ENCODE results near the gene PRR16.

Gene PRR16

DNA sequence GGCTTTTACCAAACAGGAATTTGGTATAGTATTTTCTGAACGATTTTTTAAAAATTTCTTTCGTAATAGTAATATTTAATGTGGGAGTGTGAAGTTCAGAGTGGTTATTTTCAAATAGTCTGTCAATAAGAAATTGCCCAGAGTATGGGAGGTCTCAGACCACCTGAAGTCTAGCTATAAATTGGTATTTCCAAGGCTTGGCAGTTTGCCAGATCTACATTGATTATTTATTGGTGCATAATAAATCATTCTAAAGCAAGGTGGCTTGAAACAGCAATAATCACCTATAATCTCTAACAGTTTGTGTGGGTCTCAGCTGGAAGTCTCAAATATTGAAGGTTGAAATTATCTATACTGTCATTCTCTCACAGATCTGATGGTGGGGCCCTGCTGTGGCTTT lies 118.5 kb downstream of the PRR16 start:
- TF ChIP-seq, protein P1, sequence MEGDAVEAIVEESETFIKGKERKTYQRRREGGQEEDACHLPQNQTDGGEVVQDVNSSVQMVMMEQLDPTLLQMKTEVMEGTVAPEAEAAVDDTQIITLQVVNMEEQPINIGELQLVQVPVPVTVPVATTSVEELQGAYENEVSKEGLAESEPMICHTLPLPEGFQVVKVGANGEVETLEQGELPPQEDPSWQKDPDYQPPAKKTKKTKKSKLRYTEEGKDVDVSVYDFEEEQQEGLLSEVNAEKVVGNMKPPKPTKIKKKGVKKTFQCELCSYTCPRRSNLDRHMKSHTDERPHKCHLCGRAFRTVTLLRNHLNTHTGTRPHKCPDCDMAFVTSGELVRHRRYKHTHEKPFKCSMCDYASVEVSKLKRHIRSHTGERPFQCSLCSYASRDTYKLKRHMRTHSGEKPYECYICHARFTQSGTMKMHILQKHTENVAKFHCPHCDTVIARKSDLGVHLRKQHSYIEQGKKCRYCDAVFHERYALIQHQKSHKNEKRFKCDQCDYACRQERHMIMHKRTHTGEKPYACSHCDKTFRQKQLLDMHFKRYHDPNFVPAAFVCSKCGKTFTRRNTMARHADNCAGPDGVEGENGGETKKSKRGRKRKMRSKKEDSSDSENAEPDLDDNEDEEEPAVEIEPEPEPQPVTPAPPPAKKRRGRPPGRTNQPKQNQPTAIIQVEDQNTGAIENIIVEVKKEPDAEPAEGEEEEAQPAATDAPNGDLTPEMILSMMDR (IDR thresholded peaks at IDR 0.05; ENCODE audit: borderline replicate concordance, insufficient read depth, low read depth, low read length) = no peak
- no peak overlapping the region for H3K4me3 ChIP-seq (ENCODE audit: low read depth, low read length)

DNA sequence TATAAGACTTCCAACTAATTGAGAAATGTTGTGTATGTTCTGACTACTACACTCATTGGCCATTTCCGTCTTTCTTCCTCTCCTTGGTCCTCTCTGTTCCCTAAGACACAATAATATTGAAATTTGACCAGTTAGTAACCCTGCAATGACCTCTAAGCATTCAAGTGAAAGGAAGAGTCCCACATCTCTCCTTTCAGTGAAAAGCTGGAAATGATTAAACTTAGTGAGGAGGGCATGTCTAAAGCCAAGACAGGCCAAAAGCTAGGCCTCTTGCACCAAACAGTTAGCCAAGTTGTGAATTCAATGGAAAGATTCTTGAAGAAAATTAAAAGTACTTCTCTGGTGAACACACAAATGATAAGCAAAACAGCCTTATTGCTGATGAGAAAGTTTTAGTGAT lies 122.5 kb downstream of the PRR16 start:
- TF ChIP-seq, protein P1 (IDR thresholded peaks at IDR 0.05; ENCODE audit: borderline replicate concordance, insufficient read depth, low read depth, low read length) = no peak
- H3K4me3 ChIP-seq (ENCODE audit: low read depth, low read length) = no peak overlapping the region

DNA sequence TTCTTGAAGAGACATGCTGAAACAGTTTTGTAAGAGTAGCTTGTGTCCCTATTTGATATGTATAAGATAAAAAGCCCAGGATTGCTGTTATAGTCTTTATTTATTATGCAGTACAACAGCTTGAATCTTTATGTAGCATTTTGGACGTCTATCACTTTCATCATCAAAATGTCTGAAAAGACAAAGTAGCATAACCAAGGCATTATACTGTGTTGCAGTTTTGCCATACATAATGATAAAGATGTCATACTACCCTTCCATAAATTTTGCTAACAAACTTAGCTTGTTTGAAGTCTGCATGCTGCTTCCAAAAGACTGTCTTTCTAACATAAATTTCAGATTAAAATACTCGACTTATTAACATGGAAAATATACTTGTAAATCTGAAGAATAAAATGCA lies 127.8 kb downstream of the PRR16 start:
- no peak overlapping the region for H3K4me3 ChIP-seq (ENCODE audit: low read depth, low read length)
- TF ChIP-seq, protein P1 (IDR thresholded peaks at IDR 0.05; ENCODE audit: borderline replicate concordance, insufficient read depth, low read depth, low read length) = no peak

DNA sequence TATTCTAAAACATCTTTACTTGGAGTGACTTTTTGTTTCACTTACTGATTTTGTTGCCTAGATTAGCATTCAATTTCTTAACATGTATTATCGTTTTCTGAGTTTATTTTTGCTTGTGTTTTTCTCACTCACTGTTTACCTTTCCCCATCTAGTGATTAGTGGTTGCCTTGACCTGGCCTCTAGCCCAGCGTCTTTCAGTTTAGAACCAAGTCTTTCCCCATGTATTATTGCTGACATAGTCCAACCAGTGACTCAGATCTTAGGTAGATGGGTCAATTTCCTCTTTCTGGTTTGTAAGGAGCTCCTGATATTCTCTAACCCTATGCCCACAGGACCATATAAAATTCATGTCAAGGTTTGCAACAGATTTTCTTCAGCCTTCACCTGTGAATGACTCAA lies 135.5 kb downstream of the PRR16 start:
- H3K4me3 ChIP-seq (ENCODE audit: low read depth, low read length) = no peak overlapping the region
- TF ChIP-seq, protein P1 (IDR thresholded peaks at IDR 0.05; ENCODE audit: borderline replicate concordance, insufficient read depth, low read depth, low read length) = no peak

DNA sequence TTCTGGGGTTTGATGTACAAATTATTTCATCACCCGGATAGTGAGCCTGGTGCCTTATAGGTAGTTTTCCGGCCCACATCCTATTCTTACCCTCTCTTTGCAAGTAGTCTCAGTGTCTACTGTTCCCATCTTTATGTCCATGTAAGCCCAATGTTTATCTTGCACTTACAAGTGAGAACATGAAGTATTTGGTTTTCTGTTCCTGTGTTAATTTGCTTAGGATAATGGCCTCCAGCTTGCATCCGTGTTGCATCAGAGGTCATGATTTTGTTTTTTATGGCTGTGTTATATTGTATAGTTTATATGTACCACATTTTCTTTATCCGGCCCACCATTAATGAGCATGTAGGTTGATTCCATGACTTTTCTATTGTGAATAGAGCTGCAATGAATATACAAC lies 136.5 kb downstream of the PRR16 start:
- TF ChIP-seq, protein P1 (IDR thresholded peaks at IDR 0.05; ENCODE audit: borderline replicate concordance, insufficient read depth, low read depth, low read length) = no peak
- no peak overlapping the region for H3K4me3 ChIP-seq (ENCODE audit: low read depth, low read length)

DNA sequence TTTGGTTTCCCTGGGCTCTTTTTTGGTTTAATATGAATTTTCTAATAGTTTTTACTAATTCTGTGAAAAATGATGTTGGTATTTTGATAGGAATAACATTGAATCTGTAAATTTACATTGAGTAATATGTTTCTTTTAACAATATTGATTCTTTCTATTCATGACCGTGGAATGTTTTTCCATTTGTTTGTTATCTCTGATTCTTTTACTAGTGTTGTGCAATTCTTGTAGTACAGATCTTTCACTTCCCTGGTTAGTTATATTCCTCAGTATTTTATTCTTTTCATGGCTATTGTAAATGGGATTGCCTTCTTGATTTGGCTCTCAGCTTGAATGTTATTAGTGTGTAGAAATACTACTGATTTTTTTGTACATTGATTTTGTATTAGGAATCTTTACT lies 137.9 kb downstream of the PRR16 start:
- TF ChIP-seq, protein P1 (IDR thresholded peaks at IDR 0.05; ENCODE audit: borderline replicate concordance, insufficient read depth, low read depth, low read length) = no peak

DNA sequence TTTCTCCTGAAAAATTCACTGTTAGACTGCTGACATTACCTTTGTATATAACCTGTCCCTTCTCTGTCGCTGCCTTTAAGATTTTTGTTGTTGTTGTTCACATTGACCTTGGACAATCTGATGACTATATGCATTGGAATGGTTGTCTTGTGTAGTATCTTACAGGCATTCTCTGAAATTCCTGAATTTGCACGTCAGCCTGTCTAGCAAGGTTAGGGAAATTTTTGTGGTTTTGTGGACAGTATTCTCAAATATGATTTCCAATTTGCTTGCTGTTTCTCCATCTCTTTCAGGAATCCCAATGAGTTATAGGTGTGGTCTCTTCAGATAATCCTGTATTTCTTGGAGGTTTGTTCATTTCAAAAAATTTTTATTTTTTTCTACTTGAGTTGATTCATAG lies 140.8 kb downstream of the PRR16 start:
- H3K4me3 ChIP-seq (ENCODE audit: low read depth, low read length) = no peak overlapping the region
- TF ChIP-seq, protein P1 (IDR thresholded peaks at IDR 0.05; ENCODE audit: borderline replicate concordance, insufficient read depth, low read depth, low read length) = no peak

More for the DNA sequence above, 137.9 kb downstream of the PRR16 start:
- H3K4me3 ChIP-seq (ENCODE audit: low read depth, low read length) = no peak overlapping the region
